NCI-H1105 treated with DMSO at 0.1 percent for 48 hours (cell line): ENCODE data around the gene XPNPEP2.

Source experiments
- DNase-seq: peaks from one replicate; lab custom pipeline; 2025; lab: John Stamatoyannopoulos, UW

The XPNPEP2 gene

DNA sequence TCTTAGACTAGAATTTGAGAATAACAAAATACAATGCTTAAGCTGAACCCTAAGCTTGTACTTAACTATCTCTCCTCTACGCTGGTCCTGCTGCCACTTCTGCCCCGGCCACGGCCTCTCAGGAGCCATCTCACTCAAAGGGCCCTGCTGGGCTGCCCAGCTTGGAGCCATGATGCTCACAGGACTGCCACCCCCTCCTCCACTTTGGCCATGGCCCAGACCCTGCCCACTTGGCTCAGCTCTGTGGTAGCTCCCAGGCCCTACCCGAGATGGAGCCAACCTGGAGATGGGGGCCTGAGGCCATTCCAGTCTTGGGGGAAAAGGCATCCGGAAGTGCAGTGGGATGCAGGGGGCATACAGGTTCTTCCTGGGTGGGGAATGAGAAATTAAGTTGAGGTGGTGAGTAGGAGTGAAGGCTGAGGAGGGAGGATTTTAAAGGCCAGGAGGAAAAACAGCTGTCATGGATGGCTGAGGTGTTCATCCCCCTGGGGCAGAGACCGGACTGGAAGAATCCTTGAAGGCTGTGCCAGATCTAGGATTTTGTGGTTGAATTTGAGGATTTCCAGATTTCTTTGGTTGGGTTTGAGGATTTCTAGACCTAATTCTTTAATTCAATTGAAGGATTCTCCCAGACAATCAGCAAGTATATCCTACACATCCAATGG lies 41.8 kb downstream of the XPNPEP2 start:
- DNase-seq = no peak

DNA sequence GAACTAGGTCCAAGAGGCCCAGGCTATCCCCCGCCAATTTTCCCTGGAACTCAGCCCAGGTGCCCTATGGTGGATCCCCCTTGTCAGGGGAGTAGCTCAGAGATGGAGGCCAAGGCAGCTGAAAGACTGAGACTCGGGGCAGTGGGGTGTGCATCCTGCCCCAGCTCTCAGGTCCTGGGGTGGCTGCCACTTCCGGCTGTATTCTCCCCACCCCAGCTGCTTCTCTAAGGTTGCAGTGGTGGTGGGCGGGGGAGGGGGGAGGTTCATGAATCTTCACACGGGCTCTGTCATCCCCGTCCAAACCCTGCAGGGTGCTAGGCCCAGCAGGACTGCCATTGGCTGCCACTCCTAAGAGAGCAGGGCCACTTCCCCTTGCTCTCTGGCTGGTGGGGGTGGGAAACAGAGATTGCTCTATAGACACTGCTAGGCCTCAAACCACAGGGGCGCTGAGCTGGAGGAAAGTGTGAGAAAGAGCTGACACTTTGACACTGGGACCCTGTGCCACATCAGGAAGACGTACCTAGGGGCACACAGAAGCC lies 42.4 kb downstream of the XPNPEP2 start:
- DNase-seq = no peak

DNA sequence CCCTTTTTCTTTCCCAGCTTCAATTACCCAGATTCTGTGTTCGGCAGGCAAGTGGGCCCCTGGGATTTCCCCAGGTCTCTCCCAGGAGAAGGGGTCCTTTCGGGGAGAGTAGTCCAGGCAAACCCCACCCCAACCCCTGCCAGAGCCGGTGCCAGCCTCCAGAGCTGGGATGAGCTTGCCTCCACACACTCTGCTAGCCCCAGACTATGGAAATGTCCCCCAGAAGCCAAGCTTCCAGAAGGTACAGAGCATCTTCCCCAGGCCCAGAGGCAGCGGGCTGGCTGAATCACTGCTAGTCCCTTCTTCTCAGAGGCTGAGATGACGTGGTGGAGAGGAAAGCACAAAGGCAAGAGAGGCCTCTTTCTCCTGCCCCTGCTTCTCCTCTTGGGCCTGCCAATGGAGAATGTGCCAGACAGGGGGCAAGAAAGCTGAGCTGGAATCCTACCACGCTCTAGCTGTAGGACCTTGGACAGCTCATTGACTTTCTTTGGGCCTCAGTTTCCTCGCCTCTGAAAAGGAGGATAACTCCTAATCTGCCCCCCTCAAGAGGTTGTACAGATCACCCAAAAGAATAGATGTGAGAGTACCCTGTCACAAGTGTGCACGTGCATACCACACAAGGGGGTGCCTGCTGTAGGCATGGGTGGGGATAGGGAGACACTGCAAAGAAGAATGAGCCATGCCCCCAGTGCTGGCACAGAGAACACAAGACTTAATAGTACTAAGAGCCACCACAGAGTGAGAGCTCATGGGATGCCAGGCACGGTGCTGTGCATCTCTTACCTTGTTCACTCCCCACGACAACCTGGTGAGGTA lies 43.1 kb downstream of the XPNPEP2 start:
- DNase-seq = no peak

DNA sequence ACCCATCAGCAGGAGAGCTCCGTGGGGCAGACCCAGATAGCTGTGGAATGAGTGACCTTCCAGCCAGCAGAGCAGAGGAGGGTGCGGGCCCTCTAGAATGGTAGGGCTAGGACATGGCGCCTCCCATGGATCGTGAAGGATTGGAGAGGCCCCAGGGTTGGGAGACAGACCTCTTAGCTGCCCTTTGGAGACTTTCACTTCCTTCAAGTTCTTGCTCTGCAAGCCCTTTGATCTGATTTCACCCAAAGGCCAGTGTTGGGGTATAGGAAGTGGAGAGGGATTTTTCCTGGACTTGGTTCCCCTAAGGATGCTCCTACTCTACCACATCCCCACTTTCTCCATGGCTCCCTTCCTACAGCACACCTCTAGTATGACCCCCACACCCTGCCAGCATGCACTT lies 43.9 kb downstream of the XPNPEP2 start:
- no peak for DNase-seq

DNA sequence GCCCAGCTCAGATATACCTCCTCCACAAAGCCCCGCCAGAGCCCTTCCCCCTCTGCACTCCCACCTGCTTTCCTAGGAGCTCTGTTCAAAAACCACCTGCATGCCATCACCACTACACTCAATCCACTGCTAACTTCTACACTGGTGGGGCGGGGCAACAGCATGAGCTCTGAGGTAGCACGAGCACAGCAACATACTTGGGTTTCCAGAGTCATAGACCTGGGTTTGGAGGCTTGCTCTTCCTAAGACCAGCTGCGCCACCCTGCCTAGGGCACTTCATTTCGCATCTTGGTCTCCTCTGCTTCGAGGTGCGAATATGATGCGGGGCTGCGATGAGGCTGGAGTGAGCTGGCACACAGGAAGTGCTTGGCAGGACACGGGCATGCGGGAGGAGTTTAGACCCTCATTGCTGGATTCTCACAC lies 44.5 kb downstream of the XPNPEP2 start:
- DNase-seq = no peak

DNA sequence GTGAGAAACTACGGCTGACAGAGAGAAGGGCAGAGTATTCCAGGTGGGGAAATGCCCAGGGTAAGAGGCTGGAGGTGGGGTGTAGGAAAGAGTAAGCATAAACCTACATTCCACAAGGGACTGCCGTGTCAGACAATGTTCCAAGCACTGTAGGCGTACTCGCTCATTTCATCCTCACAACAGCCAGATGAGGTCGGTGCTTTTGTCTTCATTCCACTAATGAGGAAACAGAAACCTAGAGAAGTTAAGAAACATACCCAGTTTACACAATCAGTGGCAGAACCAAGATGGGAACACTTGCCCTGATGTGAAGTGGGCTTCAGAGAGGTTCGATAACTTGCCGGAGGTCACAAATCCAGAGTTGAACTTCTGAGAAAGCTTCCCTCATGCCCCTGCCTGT lies 45.6 kb downstream of the XPNPEP2 start:
- no peak for DNase-seq

DNA sequence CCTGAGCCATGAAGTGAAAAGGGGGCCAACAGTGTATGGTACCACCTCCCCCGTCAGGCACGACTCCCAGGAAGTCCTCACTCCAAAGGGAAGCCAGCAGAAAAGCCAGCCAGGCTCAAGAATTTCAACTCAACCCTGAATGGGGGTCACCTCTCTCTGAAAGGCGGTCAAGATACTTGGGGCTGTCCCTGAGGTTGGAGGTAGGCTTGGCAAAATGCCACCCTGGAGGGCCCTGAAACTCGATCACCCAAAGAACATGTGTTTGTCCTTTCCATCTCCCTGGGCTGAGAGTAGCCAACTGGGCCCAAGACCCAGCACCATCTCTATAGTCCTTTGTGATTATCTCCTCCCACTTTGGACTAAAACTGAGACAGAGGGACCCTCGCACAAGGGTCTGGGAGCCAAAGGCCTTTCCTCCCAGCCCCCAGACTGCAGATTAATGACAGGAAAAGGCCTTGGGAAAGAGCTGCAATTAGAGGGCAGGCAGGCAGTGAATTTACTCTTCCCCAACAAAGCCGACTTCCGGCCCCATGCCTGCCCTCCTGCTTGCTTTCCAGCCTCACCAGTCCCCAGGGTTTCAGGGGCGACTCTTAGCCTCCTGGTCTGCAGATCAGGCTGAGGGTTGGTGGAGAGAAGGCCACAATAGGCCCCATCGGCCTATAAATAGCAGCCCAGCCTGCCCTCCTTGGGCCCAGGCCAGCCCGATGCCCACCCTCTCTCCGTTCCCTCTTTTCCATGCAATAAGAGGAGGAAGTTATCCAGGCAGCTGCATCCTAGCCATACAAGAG lies 46.6 kb downstream of the XPNPEP2 start:
- DNase-seq = no peak

DNA sequence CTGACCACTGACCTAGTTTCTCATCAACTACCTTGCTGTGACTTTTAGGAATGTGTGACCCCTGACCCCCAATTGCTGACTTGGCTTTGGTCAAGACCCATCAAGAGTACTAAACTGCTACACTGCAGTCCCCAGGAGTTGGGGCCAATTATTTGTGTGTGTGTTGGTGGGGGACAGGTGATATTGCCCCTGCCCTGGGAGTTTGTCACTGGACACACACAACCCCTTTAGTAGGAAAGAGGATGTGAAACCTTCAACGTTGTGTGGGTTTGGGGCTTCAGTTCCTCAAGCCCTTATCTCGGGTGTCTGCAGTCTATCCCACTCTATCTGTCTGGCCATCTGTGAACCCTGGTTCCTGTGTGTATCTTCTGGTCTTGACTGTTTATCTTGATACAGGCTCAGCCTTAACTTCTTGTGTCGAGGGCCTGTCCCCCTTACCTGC lies 47.5 kb downstream of the XPNPEP2 start:
- DNase-seq = no peak

DNA sequence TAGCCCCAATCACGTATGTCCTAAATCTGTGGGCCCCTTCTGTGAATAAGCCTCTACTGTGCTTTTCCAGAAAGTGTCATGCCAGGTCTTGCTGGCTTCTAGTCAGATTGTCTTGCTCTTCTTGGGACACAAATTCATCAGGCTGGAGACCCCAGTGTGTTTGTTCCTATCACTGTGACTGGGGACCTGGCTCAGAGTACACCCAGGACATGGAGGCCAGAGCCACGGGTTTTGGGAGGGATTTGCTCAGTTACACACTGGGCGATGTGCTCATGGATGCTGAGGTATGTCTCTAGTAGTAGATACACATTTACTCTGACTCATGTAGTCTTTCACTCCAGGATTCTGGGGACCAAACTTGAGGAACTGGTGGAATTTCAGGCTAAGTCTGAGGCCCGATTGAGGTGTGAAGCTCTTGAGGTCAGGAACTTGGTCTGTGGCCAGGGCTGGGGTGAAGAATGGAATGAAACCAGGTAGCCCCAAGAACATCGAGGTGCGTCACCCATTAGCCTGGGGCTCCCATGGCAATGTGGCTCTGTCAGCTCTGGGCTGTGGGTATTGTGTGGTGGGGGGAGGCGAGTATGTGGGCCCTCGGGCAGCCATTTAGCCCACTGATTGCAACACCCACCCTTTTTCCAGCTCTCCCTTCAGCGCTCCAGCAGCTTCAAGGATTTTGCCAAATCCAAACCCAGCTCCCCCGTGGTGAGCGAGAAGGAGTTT lies 48.7 kb downstream of the XPNPEP2 start:
- DNase-seq = no peak

DNA sequence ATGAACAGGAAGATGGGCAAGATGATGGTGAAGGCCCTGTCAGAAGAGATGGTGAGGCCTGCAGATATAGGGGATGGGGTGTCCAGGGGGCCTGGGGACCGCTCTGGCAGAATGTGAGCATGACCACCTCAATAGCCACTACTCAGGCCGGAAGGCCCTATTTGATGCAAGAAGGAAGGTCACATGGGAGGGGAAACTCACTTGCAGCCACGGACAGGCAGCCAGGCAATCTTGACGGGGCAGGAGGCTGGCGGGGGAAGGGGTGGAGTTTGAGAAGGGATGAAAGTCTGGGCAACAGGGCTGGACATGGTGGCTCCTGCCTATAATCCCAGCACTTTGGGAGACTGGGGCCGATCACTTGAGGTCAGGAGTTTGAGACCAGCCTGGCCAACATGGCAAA lies 49.7 kb downstream of the XPNPEP2 start:
- no peak for DNase-seq

DNA sequence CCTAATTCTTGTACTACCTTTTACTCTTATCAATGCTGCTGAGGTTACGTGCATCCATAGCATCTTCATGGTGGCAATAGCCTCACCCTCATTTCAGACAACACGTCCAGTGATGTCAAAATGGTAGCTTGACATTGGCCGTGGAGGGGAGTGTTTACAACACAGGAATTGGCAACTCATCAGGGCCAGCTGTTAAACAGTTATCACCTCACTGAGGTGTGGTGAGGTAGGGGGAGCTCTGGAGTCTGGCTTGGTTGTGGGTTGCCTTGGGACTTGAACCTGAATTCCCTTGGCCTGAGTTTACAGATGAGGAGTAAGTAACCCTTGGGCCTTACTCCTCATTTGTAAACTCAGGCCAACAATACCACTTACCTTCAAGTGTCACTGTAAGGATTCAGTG lies 51.4 kb downstream of the XPNPEP2 start:
- DNase-seq = no peak

DNA sequence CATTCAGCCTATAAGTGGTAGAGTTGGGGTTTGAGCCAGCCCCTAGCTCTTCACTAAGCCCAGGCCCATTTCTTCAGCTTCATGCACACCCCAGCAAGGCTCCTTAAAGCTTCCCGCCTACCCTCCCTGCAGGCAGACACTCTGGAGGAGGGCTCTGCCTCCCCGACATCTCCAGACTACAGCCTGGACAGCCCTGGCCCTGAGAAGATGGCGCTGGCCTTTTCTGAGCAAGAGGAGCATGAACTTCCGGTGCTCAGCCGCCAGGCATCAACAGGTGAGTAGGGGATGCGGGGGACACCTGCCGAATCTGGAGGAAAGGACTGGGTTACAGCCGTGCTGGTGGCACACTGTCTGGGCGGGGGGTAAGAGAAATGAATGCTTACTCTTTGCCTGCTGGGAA lies 52.0 kb downstream of the XPNPEP2 start:
- no peak for DNase-seq

DNA sequence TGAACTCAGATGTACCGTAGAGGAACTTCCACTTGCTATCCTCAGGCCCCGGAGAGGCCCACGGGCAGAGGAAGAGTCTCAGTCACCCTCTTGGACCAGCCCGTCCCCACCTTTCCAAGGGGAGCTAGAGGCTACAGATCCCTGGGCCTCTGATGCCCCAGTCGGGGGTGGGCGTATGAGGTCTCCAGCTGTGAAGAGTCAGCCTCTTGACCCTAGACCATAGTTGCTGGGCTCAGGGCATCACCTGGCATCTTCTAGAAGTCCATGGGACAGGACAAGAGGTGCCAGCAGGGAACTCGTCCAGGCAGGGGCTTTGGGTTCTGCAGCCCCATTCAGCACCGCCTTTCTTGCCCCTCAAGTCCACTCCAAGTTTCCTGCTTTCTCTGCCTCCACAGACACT lies 52.6 kb downstream of the XPNPEP2 start:
- no peak for DNase-seq

DNA sequence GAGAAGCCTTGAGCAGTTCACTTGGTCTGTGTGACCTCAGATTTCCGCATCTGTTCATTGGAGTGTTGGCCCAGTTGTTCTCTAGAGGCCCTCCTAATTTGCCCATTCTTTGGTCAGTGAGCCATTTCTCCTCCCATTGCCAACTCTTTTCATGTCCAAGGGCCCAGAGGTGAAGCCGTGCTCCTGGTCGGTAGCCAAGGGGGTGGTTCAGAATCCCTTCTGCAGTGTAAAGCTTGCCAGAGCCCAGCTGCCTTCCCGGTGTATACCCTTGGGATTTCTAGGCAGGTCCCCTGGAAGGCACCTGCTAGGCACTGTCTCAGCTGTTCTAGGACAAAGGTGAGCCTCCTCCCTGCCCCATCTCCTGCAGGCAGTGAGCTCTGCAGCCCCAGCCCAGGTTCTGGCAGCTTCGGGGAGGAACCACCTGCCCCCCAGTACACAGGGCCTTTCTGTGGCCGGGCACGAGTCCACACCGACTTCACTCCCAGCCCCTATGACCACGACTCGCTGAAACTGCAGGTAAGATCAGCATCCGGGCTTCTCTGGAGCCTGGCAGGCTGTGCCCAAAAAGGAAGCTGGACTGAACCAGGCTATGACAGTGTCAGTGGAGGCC lies 53.3 kb downstream of the XPNPEP2 start:
- peak; percentile 27 for DNase-seq

DNA sequence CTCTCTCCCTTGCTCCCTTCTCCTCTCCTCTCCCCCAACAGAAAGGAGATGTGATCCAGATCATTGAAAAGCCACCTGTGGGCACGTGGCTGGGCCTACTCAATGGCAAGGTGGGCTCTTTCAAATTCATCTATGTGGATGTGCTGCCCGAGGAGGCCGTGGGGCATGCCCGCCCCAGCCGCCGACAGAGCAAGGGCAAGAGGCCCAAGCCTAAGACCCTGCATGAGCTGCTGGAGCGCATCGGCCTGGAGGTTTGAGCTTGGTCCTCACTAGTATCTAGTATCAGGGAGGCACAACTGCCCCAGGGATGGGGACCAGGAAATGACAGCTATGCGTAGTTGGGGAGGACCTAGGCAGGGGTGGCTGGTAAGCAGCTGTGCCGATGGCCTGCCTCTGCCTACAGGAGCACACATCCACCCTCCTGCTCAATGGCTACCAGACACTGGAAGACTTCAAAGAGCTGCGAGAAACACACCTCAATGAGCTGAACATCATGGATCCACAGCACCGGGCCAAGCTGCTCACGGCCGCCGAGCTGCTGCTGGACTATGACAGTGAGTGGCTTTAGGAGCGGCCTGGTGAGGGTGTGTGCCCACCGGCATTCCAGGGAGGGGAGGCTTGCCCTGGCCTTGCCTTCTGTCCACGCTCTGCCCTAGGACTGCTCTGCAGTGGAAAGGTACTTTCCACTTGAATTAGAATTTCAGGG lies 54.0 kb downstream of the XPNPEP2 start:
- DNase-seq = no peak

DNA sequence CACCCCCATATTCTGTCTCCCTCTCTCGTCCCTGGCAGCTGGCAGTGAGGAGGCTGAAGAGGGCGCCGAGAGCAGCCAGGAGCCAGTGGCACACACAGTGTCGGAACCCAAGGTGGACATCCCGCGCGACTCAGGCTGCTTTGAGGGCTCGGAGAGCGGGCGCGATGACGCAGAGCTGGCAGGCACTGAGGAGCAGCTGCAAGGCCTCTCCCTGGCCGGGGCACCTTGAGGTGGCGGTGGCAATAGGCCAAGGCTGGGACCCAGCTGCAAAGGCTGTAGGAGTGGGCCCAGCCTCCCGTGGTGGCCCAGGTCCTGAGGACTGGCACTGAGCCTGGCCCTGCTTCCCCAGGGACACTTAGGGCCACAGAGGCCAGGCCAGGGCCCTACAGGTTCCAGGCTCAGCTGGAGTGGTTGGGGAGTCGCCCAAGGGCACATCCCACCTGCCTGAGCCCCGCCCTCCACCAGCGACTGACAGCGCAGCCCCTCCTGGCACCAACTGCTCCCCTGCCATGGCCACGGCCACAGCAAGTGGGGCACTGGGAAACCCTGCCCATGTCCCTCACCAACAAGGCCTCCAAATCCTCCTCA lies 54.9 kb downstream of the XPNPEP2 start:
- peak; percentile 75 for DNase-seq

DNA sequence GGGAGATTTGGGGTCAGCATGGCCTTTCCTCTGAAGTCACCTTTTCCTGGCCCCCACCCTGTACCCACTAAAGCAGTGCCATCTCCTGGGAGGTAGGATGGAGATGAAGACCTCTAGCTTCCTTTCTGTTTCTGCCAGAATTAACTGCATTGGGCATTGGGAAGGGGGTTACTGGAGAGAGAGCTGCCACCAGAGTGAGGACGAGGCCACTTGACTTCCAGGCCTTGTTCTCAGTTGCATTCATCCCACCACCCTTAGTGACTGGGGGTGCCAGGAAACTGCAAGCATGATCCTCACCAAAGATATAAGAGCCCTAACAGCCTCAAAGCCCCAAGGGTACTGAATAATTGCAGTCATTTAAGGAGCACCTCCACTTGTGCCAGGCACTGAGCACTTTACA lies 56.8 kb downstream of the XPNPEP2 start:
- no peak for DNase-seq

DNA sequence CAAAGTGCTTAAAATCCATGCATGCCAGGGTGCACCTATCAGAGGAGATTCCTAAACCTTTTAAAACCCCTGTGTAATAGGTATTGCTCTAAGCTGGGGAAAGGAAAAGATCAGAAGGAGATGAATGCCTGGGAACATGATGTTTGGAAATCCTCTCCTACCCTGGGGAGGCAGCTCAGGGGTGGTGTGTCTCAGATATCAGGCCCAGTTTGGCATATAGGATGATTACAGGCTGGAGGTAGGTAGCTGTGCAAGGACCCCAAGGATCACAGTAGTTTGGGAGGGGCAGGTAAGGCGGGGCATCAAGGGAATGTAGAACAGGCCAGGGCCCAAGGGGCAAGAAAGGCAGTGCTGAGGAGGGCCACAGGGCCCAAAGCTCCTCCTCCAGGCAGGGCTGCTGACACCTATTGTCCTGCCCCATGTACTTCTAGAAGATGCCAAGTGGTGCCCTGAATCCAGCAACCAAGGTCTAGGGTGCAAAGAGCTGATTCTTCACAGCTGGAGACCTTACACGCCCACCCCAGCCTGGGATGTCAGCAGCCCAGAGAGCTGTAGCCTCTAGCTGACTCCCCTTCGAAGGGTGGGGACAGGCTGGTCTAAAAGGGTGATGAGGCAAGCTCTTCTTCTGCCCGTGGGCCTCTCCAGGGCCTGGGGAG lies 58.6 kb downstream of the XPNPEP2 start:
- DNase-seq = no peak

DNA sequence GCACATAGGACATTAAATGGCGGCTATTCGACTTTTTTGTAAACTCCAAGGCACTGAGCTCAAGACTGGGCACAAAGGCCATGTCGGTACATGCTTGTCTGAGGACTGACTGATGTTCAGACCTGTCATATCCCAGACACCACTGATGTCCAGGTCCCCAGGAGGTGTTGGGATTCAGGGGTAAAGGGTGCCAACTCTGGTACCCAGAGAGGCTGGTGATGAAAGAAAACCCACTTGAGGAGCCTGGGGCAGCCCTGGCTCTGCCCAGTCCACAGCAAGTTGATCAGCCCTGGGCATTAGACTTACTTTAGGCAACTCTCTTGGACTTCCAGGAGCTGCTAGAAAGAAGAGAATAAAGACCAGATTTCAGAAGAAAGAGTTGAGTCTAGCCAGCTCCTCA lies 59.7 kb downstream of the XPNPEP2 start:
- no peak for DNase-seq

DNA sequence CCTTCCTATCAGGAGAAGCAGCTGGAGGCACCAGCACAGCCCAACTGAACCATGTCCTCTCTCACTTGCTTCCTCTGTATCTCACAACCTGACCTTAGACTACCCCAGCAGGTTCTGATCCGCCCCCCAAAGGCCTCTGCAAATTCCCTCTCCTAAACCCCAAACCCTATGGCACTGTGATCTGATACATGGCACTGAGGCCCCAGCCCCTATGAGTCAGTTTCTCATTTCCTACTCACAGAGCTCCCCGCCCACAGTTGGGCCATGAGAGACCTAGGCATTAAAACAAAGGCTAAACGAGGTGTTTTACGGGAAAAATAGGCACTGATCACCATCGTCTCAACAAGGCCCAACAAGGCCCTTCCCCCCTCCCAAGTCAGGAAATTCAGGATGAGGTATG lies 60.1 kb downstream of the XPNPEP2 start:
- DNase-seq = no peak
